Nasal cavity respiratory epithelium epithelial cell of viscerocranial mucosa (primary cell): ENCODE measurements around the gene RIMOC1. TPM values are rescaled to one million over a fixed set of nuclear protein-coding genes. Genes with fewer than 3 reads are reported as not detected.

Source experiments
- total RNA-seq: library from RNA; depleted of rRNA; stranded (reverse); fragments of >200 nt; gene quantifications from 2 replicates; pipeline ENCODE4 v1.2.3, GENCODE V29; 2014

RIMOC1 gene, protein sequence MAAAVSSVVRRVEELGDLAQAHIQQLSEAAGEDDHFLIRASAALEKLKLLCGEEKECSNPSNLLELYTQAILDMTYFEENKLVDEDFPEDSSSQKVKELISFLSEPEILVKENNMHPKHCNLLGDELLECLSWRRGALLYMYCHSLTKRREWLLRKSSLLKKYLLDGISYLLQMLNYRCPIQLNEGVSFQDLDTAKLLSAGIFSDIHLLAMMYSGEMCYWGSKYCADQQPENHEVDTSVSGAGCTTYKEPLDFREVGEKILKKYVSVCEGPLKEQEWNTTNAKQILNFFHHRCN
- total RNA-seq = 23.2 and 28.4 TPM in 2 replicates

DNA sequence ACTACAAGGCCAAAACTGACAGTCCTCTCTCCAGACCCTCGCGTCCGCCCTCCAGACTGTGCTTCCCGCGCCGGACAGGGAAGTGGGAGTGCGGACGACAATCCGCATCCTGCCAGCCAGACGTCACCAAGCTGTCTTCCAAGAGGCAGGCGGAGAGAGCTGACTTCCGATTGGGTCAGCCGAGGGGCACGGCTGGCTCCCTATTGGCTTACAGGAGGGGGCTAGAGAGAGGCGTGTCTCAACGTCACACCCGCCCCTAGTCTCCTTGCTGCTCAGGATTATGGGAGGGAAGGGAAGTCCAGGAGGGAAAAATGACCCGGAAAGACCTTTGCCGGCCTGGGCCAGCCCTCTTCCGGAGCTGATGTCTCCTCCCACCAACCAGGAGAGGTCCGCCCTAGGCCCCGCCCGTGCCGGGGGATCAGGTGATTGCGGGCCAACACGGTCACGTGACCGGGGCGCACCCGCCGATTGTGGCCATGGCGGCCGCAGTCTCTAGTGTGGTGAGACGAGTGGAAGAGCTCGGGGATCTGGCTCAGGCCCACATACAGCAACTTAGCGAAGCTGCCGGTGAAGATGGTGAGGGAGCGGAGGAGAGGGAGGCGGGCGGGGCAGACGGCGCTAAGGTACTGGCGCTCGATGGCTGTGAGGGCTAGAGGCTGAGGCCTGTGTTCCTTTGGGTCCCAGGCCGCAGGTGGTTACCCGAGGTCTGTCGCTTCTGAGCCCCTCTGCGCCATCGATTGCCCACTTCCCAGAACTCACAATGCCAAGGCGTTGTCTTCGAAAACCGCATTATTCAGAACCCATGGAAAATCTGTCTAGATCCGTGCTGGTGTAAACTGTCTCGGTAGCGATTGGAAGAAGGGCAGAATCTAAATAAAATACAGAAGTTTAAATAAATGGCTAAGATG, at the start of gene RIMOC1:
Gene RIMOC1 (plus strand): TSS at position 453 of the 908 bp plus-strand sequence. CDS start 24 bp downstream, at position 477.

DNA sequence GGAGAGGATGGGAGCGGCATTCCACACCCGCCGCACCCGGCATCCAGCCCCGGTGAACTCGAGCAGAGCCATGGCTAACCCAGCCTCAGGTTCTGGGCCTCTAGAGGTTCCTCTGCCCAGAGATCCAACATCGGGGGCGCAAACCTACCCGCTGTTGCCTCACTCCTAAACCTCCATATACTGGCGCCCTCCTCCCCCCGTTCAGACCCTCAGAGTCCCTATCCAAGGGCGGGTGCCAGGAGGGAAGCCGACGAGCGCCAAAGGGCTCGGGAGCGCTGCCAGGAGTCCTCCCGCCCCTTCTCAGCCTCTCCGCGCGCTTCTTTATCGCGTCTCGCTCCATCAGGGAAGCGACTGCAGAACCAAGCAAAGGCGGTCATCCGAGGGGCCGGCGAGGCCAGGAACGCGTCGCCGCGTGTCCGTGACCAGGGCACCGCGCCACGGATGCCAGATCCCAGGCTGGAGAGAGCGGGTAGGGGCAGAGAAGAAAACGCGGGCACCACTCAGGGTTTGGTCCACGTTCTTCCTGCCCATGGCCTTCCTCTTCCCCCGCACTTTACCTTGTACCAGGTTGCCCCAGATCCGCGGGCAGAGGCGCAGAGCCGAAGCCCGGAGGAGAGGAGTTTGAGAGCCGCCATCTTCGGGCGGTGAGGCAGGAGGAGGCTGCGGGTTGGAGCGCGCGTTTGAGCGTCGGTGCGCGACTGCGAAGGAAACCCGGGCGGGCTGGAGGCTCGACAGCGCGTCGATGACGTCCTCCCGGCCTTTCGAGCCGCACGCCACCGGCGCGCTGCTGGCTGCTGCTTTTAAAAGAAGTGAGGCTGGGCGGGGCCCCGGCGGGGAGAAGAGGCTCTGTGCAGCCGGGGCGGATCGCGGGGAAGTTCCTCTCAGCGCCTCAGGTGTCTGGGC, 34.2 kb upstream of the RIMOC1 start, which contains the start of gene OXCT1:
Gene OXCT1 (minus strand): TSS at position 702 of the 903 bp plus-strand sequence. CDS start 67 bp downstream, at position 635.

DNA sequence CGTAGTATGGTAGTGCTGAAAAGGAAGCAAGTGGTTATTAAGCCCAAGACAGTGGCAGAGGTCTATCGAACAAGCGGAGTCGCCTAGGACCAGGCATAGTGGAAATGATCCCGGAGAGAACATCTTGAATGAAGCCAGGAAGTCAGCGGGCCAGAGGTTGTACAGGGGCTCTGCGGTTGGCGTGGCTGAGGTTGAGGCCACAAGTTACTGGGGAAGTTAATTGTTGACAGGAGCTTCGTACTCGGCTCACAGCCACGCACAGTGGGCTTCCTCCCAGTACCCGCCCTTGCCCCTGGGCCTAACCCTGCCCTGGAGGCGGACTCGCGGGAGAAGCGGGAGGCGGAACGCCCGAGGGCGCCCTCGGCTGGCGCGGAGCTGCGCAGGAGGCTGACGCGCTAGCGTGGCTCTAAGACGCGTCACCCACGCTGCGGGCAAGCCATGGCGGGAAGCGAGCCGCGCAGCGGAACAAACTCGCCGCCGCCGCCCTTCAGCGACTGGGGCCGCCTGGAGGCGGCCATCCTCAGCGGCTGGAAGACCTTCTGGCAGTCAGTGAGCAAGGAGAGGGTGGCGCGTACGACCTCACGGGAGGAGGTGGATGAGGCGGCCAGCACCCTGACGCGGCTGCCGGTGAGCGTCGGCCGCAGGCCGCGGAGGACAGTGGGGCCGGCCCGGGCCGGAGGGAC, 20.9 kb downstream of the RIMOC1 start, which contains the start of gene FBXO4:
Gene FBXO4 (plus strand): TSS at position 410 of the 683 bp plus-strand sequence. CDS start 29 bp downstream, at position 439.

Other genes starting within 250 kb of the RIMOC1 start
- gene OXCT1, start 33.9 kb upstream of the RIMOC1 start, total RNA-seq = 23.6 and 34.9 TPM in 2 replicates
- 9.9 and 12.0 TPM in 2 replicates for gene FBXO4, start 20.9 kb downstream of the RIMOC1 start, total RNA-seq